ENCODE data around the gene HTR4. TPM values are rescaled to one million over a fixed set of nuclear protein-coding genes. Genes with fewer than 3 reads are reported as not detected.

Gene HTR4
- total and polyA plus RNA-seq, 2 of the 4 experiments (the other 2 are of a cell fraction), result not detected

DNA sequence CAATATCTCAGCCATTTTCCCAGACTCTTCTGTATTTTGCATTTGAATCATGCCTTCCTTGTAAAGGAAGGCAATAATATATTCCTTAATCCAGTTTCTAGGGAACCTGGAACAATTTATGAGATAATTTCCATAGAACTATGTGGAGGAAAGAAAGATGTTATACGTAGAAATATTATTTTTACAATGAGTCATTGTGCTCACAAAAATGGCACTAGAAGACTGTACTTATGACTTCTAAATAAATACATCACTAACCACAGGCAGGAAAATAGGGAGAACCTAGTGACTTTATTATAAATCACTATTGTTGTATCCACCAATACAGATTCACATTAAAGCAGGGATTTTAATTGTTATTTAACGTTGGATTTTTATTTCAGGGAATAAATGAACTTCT, 182.9 kb downstream of the HTR4 start:
- no TSS peak for BruUV-seq (replicated peaks)
- Histone ChIP-seq H2AK5ac (ENCODE audit: low read depth, low read length) (no peak overlapping the region), H3K36me3 (ENCODE audit: control insufficient read depth, insufficient read depth, low read length) (no peaks in the 10 kb centered on the region), H3K23ac (ENCODE audit: low read depth, low read length) (no peak overlapping the region), H2AFZ (replicated peaks; ENCODE audit: low read length, poor library complexity) (no peak overlapping the region), H3K27me3 (ENCODE audit: control insufficient read depth, insufficient read depth, low read length) (peaks cover 1% of the 10 kb centered on the region; the same call in 1 of the 2 replicates), H3K4ac (ENCODE audit: low read depth, low read length) (no peak overlapping the region), H2BK15ac (ENCODE audit: low read depth, low read length) (no peak overlapping the region), H4K20me1 (ENCODE audit: insufficient read depth, low read length) (no peaks in the 10 kb centered on the region), H3K4me2 (ENCODE audit: low read depth, low read length) (no peak overlapping the region), H3K9me1 (ENCODE audit: insufficient read depth, low read length) (no peaks in the 10 kb centered on the region), H4K91ac (ENCODE audit: insufficient read depth, low read depth, low read length) (no peak overlapping the region), H3K9me3 (ENCODE audit: control insufficient read depth, insufficient read depth, low read length) (no peaks in the 10 kb centered on the region), H3K56ac (ENCODE audit: extremely low read depth, insufficient read depth, low read length) (no peak overlapping the region), H3K79me1 (ENCODE audit: low read depth in 1 of 2, low read length in 2 of 2) (no peaks in the 10 kb centered on the region), H2AK9ac (replicated peaks; ENCODE audit: low read depth, low read length, poor library complexity) (no peak overlapping the region), H3K27ac (ENCODE audit: insufficient read depth, low read length) (no peak overlapping the region), H3K9ac (ENCODE audit: low read depth, low read length) (no peak overlapping the region), H3K4me1 (ENCODE audit: control insufficient read depth, insufficient read depth, low read length) (peaks cover 4% of the 10 kb centered on the region; the same call in 1 of the 2 replicates), H2BK20ac (ENCODE audit: low read depth, low read length) (no peak overlapping the region), H4K8ac (ENCODE audit: low read depth in 2 of 2, low read length in 2 of 2) (no peak overlapping the region), H3K18ac (ENCODE audit: low read depth, low read length) (no peak overlapping the region), H4K5ac (ENCODE audit: low read depth, low read length) (no peak overlapping the region), H3K14ac (replicated peaks; ENCODE audit: low read depth, low read length) (no peak overlapping the region), H2BK5ac (ENCODE audit: low read depth, low read length, poor library complexity, severe bottlenecking) (no peak overlapping the region), H3K4me3 (ENCODE audit: insufficient read depth, low read depth, low read length) (no peak overlapping the region), H2BK120ac (ENCODE audit: low read depth, low read length) (no peak overlapping the region)
- in situ Hi-C loops (cut with MboI; ENCODE audit: low sequenced_read_pairs), result no loop called here
- dilution Hi-C loops (cut with HindIII; ENCODE audit: low sequenced_read_pairs, unreplicated experiment), result no loop called here
- ChIA-PET POLR2A (ENCODE audit: unreplicated experiment) (no interaction called here), CTCF (no interaction called here)
- DNase-seq (peak; percentile 14), ATAC-seq (ENCODE audit: low read depth) (no peak)
- no CpG with 5 or more reads among the region's 2 CpGs for WGBS, 2 experiments (ENCODE audit: extremely low coverage in 2 of 2, insufficient read length in 1 of 2)
- intact Hi-C loops (cut with micrococcal nuclease), result no loop called here
- TF ChIP-seq, protein P1, sequence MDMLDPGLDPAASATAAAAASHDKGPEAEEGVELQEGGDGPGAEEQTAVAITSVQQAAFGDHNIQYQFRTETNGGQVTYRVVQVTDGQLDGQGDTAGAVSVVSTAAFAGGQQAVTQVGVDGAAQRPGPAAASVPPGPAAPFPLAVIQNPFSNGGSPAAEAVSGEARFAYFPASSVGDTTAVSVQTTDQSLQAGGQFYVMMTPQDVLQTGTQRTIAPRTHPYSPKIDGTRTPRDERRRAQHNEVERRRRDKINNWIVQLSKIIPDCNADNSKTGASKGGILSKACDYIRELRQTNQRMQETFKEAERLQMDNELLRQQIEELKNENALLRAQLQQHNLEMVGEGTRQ (IDR thresholded peaks at IDR 0.05; ENCODE audit: low read depth, low read length), result no peak
- TF ChIP-seq, protein P2, sequence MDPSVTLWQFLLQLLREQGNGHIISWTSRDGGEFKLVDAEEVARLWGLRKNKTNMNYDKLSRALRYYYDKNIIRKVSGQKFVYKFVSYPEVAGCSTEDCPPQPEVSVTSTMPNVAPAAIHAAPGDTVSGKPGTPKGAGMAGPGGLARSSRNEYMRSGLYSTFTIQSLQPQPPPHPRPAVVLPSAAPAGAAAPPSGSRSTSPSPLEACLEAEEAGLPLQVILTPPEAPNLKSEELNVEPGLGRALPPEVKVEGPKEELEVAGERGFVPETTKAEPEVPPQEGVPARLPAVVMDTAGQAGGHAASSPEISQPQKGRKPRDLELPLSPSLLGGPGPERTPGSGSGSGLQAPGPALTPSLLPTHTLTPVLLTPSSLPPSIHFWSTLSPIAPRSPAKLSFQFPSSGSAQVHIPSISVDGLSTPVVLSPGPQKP (IDR thresholded peaks at IDR 0.05; ENCODE audit: borderline replicate concordance, low read depth, low read length), result no peak
- no peak for TF ChIP-seq BHLHE40 (IDR thresholded peaks at IDR 0.05; ENCODE audit: low read depth, low read length)

Measured in IMR-90 (cell line).